Astrocyte (in vitro differentiated cells and primary cell): ENCODE measurements around the gene C1QC. TPM values are rescaled to one million over a fixed set of nuclear protein-coding genes. Genes with fewer than 3 reads are reported as not detected.

ENCODE experiments used
- DNase-seq: peaks from one replicate; pipeline ENCODE4 v3.0.0-alpha.2; 2010; ENCODE audit warnings: low read depth
- FAIRE-seq: peaks from 2 replicates; lab custom pipeline; 2011; peaks lifted over from hg19 to GRCh38; lab: Jason Lieb, UNC
- H2AFZ ChIP-seq: 2 replicates; pipeline ENCODE4 v1.6.0; 2012; ENCODE audit warnings: low read depth, low read length, inconsistent platforms
- H3K27ac ChIP-seq: 2 replicates; pipeline ENCODE4 v1.5.1; 2011; ENCODE audit warnings: low read depth, low read length, inconsistent platforms
- H3K27me3 ChIP-seq: 2 replicates; pipeline ENCODE4 v1.6.0; 2011; ENCODE audit warnings: low read length, inconsistent platforms; ENCODE audit not compliant: insufficient read depth
- H3K36me3 ChIP-seq: 2 replicates; pipeline ENCODE4 v1.5.1; 2011; ENCODE audit warnings: low read length, inconsistent platforms; ENCODE audit not compliant: insufficient read depth
- H3K4me1 ChIP-seq: 2 replicates; pipeline ENCODE4 v1.5.1; 2011; ENCODE audit warnings: low read length, inconsistent platforms; ENCODE audit not compliant: insufficient read depth
- H3K4me2 ChIP-seq: 2 replicates; pipeline ENCODE4 v1.6.0; 2012; ENCODE audit warnings: low read length, inconsistent platforms
- H3K4me3 ChIP-seq: 2 replicates; pipeline ENCODE4 v1.5.1; 2011; ENCODE audit warnings: low read depth, mild to moderate bottlenecking, low read length, inconsistent platforms; ENCODE audit not compliant: insufficient read depth
- H3K79me2 ChIP-seq: 2 replicates; pipeline ENCODE4 v1.6.0; 2012; ENCODE audit warnings: mild to moderate bottlenecking, low read length, inconsistent platforms; ENCODE audit not compliant: insufficient read depth
- H3K9ac ChIP-seq: 2 replicates; pipeline ENCODE4 v1.6.0; 2012; ENCODE audit warnings: mild to moderate bottlenecking, low read length, inconsistent platforms
- H3K9me3 ChIP-seq: 2 replicates; pipeline ENCODE4 v1.5.1; 2012; ENCODE audit warnings: low read depth, mild to moderate bottlenecking, low read length, inconsistent platforms; ENCODE audit not compliant: insufficient read depth
- H4K20me1 ChIP-seq: 2 replicates; pipeline ENCODE4 v1.6.0; 2012; ENCODE audit warnings: low read length, inconsistent platforms; ENCODE audit not compliant: insufficient read depth
- H3K27ac Mint-ChIP-seq: one replicate; pipeline ENCODE4 v1.8.0; 2021; ENCODE audit warnings: mild to moderate bottlenecking, mixed read lengths; ENCODE audit not compliant: unreplicated experiment
- H3K27me3 Mint-ChIP-seq: one replicate; pipeline ENCODE4 v1.8.0; 2021; ENCODE audit warnings: low read depth, mixed read lengths; ENCODE audit not compliant: unreplicated experiment
- H3K36me3 Mint-ChIP-seq: one replicate; pipeline ENCODE4 v1.8.0; 2021; ENCODE audit warnings: low read depth, mixed read lengths; ENCODE audit not compliant: unreplicated experiment
- H3K4me1 Mint-ChIP-seq: one replicate; pipeline ENCODE4 v1.8.0; 2021; ENCODE audit warnings: low read depth, mixed read lengths; ENCODE audit not compliant: unreplicated experiment
- H3K4me3 Mint-ChIP-seq: one replicate; pipeline ENCODE4 v1.8.0; 2021; ENCODE audit warnings: mild to moderate bottlenecking, moderate library complexity, mixed read lengths; ENCODE audit not compliant: unreplicated experiment
- H3K9me3 Mint-ChIP-seq: one replicate; pipeline ENCODE4 v1.8.0; 2021; ENCODE audit warnings: mild to moderate bottlenecking, mixed read lengths; ENCODE audit not compliant: unreplicated experiment
- CTCF ChIP-seq: IDR thresholded peaks from 2 replicates; pipeline ENCODE4 v1.5.1; 2011; ENCODE audit warnings: low read depth, mild to moderate bottlenecking, inconsistent platforms, low read length, moderate library complexity; ENCODE audit not compliant: insufficient read depth
- EZH2 ChIP-seq: IDR thresholded peaks from 2 replicates; pipeline ENCODE4 v1.6.1; 2012; ENCODE audit warnings: mild to moderate bottlenecking, low read length, inconsistent platforms; ENCODE audit not compliant: insufficient read depth
- total RNA-seq: library from RNA; stranded (reverse); gene quantifications from 2 replicates; pipeline ENCODE4 v1.2.1, GENCODE V29; 2021

Gene C1QC
- total RNA-seq, 1 donor from 2014 or later, result not detected

- Mint-ChIP-seq H3K27me3 (peaks cover 63% of the 10 kb centered on the region), H3K4me3 (no peak within 1 kb of the TSS), H3K9me3 (no peaks in the 10 kb centered on the region), H3K36me3 (no peaks in the 10 kb centered on the region), H3K27ac (no peak within 1 kb of the TSS), H3K4me1 (no peaks in the 10 kb centered on the region)
- Histone ChIP-seq H2AFZ (no peak within 1 kb of the TSS), H3K4me1 (no peaks in the 10 kb centered on the region), H3K27me3 (peaks cover 48% of the 10 kb centered on the region), H4K20me1 (no peaks in the 10 kb centered on the region), H3K4me3 (no peak within 1 kb of the TSS), H3K27ac (no peak within 1 kb of the TSS), H3K4me2 (no peak within 1 kb of the TSS), H3K9me3 (no peaks in the 10 kb centered on the region), H3K79me2 (no peaks in the 10 kb centered on the region), H3K36me3 (no peaks in the 10 kb centered on the region), H3K9ac (no peak within 1 kb of the TSS)
- DNase-seq (no peak), FAIRE-seq (no peak)
- no peak for TF ChIP-seq EZH2
- TF ChIP-seq CTCF, result no peak
These were observed 9.5 kb downstream of the C1QC start, which contains the start of gene C1QB for GRCh38 chr1:22652881-22653316. Gene C1QB (plus strand): TSS chr1:22653236. CDS start chr1:22659463, 6,227 bp downstream.

GRCh38 chr1:22654692-22655091 lies 11.3 kb downstream of the C1QC start:
- H3K9ac ChIP-seq, result no peak overlapping the region
- no peak overlapping the region for H3K4me2 ChIP-seq
- no peak overlapping the region for H3K4me3 ChIP-seq
- Mint-ChIP-seq H3K9me3 (no peaks in the 10 kb centered on the region), H3K27me3 (peaks cover 66% of the 10 kb centered on the region), H3K4me3 (no peak overlapping the region), H3K4me1 (no peaks in the 10 kb centered on the region), H3K36me3 (no peaks in the 10 kb centered on the region), H3K27ac (no peak overlapping the region)
- no peaks in the 10 kb centered on the region for H3K36me3 ChIP-seq
- H4K20me1 ChIP-seq, result no peaks in the 10 kb centered on the region
- TF ChIP-seq EZH2, result no peak
- peak; percentile 17 for TF ChIP-seq CTCF
- DNase-seq (no peak), FAIRE-seq (no peak)
- no peaks in the 10 kb centered on the region for H3K79me2 ChIP-seq
- H2AFZ ChIP-seq, result no peak overlapping the region
- no peaks in the 10 kb centered on the region for H3K9me3 ChIP-seq
- no peaks in the 10 kb centered on the region for H3K4me1 ChIP-seq
- H3K27ac ChIP-seq, result no peak overlapping the region
- H3K27me3 ChIP-seq, result peaks cover 49% of the 10 kb centered on the region

GRCh38 chr1:22658385-22659163 lies 15.1 kb downstream of the C1QC start:
- no peak overlapping the region for H3K27ac ChIP-seq
- no peak overlapping the region for H3K9ac ChIP-seq
- H3K9me3 ChIP-seq, result no peaks in the 10 kb centered on the region
- FAIRE-seq (no peak), DNase-seq (no peak)
- Mint-ChIP-seq H3K27me3 (peaks cover 70% of the 10 kb centered on the region), H3K4me3 (no peak overlapping the region), H3K36me3 (no peaks in the 10 kb centered on the region), H3K4me1 (no peaks in the 10 kb centered on the region), H3K27ac (no peak overlapping the region), H3K9me3 (no peaks in the 10 kb centered on the region)
- H3K4me1 ChIP-seq, result no peaks in the 10 kb centered on the region
- peaks cover 51% of the 10 kb centered on the region for H3K27me3 ChIP-seq
- TF ChIP-seq EZH2 (no peak), CTCF (peak; percentile 9)
- H2AFZ ChIP-seq, result no peak overlapping the region
- no peaks in the 10 kb centered on the region for H3K36me3 ChIP-seq
- H4K20me1 ChIP-seq, result no peaks in the 10 kb centered on the region
- no peak overlapping the region for H3K4me2 ChIP-seq
- H3K4me3 ChIP-seq, result no peak overlapping the region
- no peaks in the 10 kb centered on the region for H3K79me2 ChIP-seq
